ENCODE measurements around the gene SGMS1.
"Not testable (repeated sequence)": the region's sequence is repeated elsewhere in the genome, so short reads cannot be mapped to it uniquely, and the experiment has no call there.

The SGMS1 gene

DNA sequence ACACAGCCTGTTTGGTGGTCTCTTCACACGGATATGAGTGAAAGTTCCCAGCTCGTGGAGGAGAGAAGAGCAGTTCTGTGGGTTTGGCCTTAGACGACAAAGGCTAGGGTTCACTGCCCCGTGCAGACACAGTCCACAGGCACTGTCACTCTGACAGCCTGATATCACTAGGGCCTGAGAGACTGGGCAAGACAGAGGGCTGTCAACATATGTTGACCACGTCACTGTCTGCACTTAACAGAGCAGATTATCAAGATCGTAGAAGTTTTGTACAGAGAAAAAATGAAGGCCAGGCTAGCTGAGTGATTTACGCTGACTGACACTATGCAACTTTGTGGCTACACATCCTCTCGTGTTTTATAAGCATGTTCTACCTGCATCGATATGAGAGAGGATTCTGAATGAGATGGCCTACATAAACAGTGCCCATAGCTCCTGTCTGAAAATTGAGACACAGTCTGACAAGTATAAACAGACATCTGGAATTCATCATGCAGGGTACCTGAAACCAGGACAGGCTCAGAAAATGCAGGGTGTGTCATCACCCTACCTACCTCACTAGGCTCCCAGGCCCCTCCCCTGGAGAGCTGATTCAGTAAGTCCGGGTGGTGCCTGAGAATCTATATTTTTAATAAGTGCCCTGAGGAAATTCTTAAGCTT is 120.0 kb downstream of the SGMS1 start:
- Histone ChIP-seq H3K27ac (no peak overlapping the region), H3K4me1 (peaks cover 0 to 12% (median 0%) of the 10 kb centered on the region in 10 experiments; a peak in 8 of 20 replicates), H3K9ac (no peak overlapping the region), H3K4me3 (no peak overlapping the region), H3K9me3 (replicated peaks in 1 of 11) (peaks cover 0 to 3% (median 0%) of the 10 kb centered on the region in 11 experiments; a peak in 2 of 22 replicates), H3K4me2 (no peak overlapping the region), H3K36me3 (peaks cover 0 to 5% (median 0%) of the 10 kb centered on the region in 11 experiments; a peak in 2 of 22 replicates), H4K20me1 (peaks cover 0 to 19% (median 0%) of the 10 kb centered on the region in 11 experiments; a peak in 5 of 22 replicates), H3K27me3 (no peaks in the 10 kb centered on the region)
- TF ChIP-seq Cebpa-rat (IDR thresholded peaks at IDR 0.05): no peak

DNA sequence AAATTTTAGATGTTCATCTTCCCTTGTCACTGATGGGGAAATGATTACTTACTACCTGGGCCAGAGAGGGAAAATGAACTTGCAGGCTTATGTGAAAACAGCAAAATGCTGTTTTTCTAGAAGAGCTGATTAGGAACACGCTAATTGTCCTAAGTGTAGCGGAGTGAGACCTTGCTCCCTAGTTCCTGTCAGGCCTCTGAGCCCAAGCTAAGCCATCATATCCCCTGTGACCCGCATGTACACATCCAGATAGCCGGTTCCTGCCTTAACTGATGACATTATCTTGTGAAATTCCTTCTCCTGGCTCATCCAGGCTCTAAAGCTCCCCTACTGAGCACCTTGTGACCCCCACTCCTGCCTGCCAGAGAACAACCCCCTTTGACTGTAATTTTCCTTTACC is 120.6 kb downstream of the SGMS1 start:
- H3K27ac ChIP-seq; H3K4me3 ChIP-seq; H3K27me3 ChIP-seq; H3K4me2 ChIP-seq; H3K9ac ChIP-seq; H3K9me3 ChIP-seq (replicated peaks in 1 of 11); H3K36me3 ChIP-seq: not testable (repeated sequence)
- peaks cover 0 to 14% (median 2%) of the 10 kb centered on the region in 10 experiments; a peak in 14 of 20 replicates for H3K4me1 ChIP-seq
- peaks cover 0 to 19% (median 0%) of the 10 kb centered on the region in 11 experiments; a peak in 5 of 22 replicates for H4K20me1 ChIP-seq

DNA sequence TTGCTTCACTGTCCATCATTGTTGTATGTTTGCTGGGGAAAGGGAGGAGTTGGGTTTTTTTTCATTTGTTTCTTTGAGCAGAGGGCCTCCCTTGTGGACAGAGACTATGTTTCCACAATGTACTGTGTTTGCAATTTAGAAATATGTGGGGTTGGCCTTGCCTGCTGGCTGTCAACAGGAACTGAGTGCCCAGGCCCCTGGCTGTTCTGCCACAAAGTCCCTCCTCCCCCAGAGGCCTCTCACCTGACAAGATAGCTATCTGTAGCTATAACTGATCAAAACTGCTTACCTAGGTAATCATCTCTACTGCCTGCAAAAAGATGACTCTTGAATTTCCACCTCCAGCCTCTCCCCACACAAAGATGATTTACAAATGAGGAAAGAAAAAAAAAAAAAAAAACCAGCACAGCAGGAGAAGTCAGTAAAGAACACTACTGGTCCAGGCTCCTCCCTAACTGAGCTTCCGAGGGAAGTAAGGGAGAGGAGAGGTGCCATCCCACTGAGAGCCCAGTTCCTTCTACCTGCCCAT is 121.8 kb downstream of the SGMS1 start:
- peaks cover 0 to 9% (median 5%) of the 10 kb centered on the region in 11 experiments; a peak in 3 of 22 replicates for H3K9me3 ChIP-seq (replicated peaks in 1 of 11)
- peaks cover 0 to 13% (median 0%) of the 10 kb centered on the region in 11 experiments; a peak in 5 of 22 replicates for H4K20me1 ChIP-seq
- H3K4me2 ChIP-seq: peak overlapping the region in 2 of 11 experiments; percentile 14 to 28; a peak in 3 of 22 replicates
- no peak overlapping the region for H3K9ac ChIP-seq
- no peaks in the 10 kb centered on the region for H3K27me3 ChIP-seq
- H3K4me3 ChIP-seq: no peak overlapping the region
- H3K4me1 ChIP-seq: peaks cover 0 to 21% (median 12%) of the 10 kb centered on the region in 10 experiments; a peak in 19 of 20 replicates
- H3K36me3 ChIP-seq: peaks cover 0 to 5% (median 0%) of the 10 kb centered on the region in 11 experiments; a peak in 2 of 22 replicates
- H3K27ac ChIP-seq: no peak overlapping the region
- no peak for TF ChIP-seq Cebpa-rat (IDR thresholded peaks at IDR 0.05)

DNA sequence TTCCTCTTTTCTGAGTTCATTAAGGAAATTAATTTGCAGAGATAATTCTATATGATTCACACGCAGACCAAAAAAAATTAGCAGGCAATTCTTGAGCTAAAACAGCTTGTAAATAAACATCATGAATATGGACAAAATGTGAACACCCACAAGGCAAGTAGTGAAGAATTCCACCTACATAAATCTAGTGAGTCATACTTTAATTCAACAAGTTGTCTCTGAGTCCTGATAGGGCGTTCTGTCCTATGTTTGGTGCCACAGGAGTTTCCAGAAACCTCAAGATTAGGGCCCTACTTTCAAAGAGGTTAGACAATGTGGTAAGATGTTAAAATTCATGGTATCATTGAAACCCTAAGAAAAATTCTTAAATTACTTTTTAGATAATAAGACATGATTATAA is 122.3 kb downstream of the SGMS1 start:
- Histone ChIP-seq H3K27ac (no peak overlapping the region), H4K20me1 (peaks cover 0 to 8% (median 0%) of the 10 kb centered on the region in 11 experiments; a peak in 2 of 22 replicates), H3K4me2 (peak overlapping the region in 1 of 11 experiments; percentile 28; a peak in 2 of 22 replicates), H3K9ac (no peak overlapping the region), H3K4me1 (peaks cover 0 to 26% (median 17%) of the 10 kb centered on the region in 10 experiments; a peak in 19 of 20 replicates), H3K36me3 (peaks cover 0 to 5% (median 0%) of the 10 kb centered on the region in 11 experiments; a peak in 2 of 22 replicates), H3K4me3 (no peak overlapping the region), H3K27me3 (no peaks in the 10 kb centered on the region), H3K9me3 (replicated peaks in 1 of 11) (peaks cover 0 to 9% (median 5%) of the 10 kb centered on the region in 11 experiments; a peak in 3 of 22 replicates)
- TF ChIP-seq Cebpa-rat (IDR thresholded peaks at IDR 0.05): no peak

DNA sequence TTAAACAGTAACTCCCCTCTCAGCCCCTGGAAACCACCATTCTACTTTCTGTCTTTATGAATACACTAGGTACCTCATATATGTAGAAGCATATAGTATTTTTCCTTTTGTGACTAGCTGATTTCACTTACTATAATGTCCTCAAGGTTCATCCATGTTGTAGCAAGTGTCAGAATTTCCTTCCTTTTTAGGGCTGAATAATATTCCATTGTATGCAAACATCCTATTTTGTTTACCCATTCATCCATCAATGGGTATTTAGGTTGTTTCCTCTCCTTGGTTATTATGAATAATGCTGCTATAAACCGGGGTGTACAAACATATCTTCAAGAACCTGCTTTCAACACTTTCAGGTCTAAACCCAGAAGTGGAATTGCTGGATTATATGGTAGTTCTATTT is 125.3 kb downstream of the SGMS1 start:
- TF ChIP-seq Cebpa-rat (IDR thresholded peaks at IDR 0.05): no peak
- Histone ChIP-seq H4K20me1 (no peaks in the 10 kb centered on the region), H3K4me2 (peak overlapping the region in 3 of 11 experiments; percentile 41 to 70 (median 42); a peak in 4 of 22 replicates), H3K4me1 (peaks cover 0 to 35% (median 24%) of the 10 kb centered on the region in 10 experiments; a peak in 19 of 20 replicates), H3K9me3 (replicated peaks in 1 of 11) (peaks cover 0 to 19% (median 9%) of the 10 kb centered on the region in 11 experiments; a peak in 11 of 22 replicates), H3K27ac (no peak overlapping the region), H3K27me3 (no peaks in the 10 kb centered on the region), H3K36me3 (peaks cover 0 to 5% (median 0%) of the 10 kb centered on the region in 11 experiments; a peak in 2 of 22 replicates), H3K4me3 (no peak overlapping the region), H3K9ac (no peak overlapping the region)

DNA sequence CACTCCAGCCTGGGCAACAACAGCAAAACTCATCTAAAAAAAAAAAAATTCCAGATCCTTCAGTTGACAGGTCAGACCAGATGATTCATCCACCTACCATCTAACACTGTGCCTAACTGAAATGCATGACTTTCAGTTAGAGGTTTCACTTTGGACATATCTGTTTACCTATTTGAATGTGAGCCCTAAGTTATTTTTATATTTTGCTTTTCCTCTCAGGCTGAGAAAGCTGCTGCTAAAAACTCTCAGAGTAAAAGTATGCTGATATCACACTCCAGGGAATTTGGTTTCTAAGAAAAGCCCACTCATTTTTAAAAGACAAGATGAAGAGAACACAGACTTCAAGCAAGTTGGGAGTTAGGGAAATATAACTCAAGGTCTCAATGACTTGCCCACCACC is 126.0 kb downstream of the SGMS1 start:
- no peaks in the 10 kb centered on the region for H4K20me1 ChIP-seq
- TF ChIP-seq Cebpa-rat (IDR thresholded peaks at IDR 0.05): no peak
- peaks cover 1 to 23% (median 9%) of the 10 kb centered on the region in 11 experiments; a peak in 13 of 22 replicates for H3K9me3 ChIP-seq (replicated peaks in 1 of 11)
- H3K4me2 ChIP-seq: peak overlapping the region in 8 of 11 experiments; percentile 8 to 70 (median 30); a peak in 13 of 22 replicates
- no peak overlapping the region for H3K27ac ChIP-seq
- H3K4me1 ChIP-seq: peaks cover 0 to 35% (median 24%) of the 10 kb centered on the region in 10 experiments; a peak in 19 of 20 replicates
- no peak overlapping the region for H3K9ac ChIP-seq
- H3K4me3 ChIP-seq: 0 out of 20 replicates have a peak overlapping the region, but pooled peaks of 1 of the 10 experiments have one; percentile 13
- no peaks in the 10 kb centered on the region for H3K27me3 ChIP-seq
- peaks cover 0 to 5% (median 0%) of the 10 kb centered on the region in 11 experiments; a peak in 2 of 22 replicates for H3K36me3 ChIP-seq

DNA sequence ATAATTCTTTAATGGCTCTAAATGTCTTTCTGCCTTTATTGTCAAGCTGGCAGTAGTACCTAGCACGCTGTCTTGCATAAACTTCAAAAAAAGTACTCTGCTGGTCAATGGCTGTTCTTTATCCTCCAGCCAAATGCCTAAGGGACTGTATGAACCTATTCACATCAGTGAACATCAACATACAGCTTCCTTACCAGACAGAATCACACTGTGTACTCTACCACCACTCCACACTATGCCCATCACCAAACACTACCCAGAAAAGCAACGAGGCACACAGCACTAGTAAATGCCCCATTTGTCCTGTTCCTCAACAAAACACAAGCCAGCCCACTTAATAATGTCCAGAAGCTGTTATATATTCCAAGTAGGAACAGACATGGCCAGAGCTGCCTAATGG is 127.5 kb downstream of the SGMS1 start:
- no peak for TF ChIP-seq Cebpa-rat (IDR thresholded peaks at IDR 0.05)
- Histone ChIP-seq H3K9ac (no peak overlapping the region), H3K27me3 (no peaks in the 10 kb centered on the region), H4K20me1 (no peaks in the 10 kb centered on the region), H3K9me3 (replicated peaks in 1 of 11) (peaks cover 4 to 25% (median 13%) of the 10 kb centered on the region in 11 experiments; a peak in 15 of 22 replicates), H3K4me3 (no peak overlapping the region), H3K4me1 (peaks cover 0 to 29% (median 24%) of the 10 kb centered on the region in 10 experiments; a peak in 14 of 20 replicates), H3K36me3 (peaks cover 0 to 12% (median 0%) of the 10 kb centered on the region in 11 experiments; a peak in 3 of 22 replicates), H3K27ac (no peak overlapping the region), H3K4me2 (peak overlapping the region in 8 of 11 experiments; percentile 4 to 70 (median 24); a peak in 10 of 22 replicates)

DNA sequence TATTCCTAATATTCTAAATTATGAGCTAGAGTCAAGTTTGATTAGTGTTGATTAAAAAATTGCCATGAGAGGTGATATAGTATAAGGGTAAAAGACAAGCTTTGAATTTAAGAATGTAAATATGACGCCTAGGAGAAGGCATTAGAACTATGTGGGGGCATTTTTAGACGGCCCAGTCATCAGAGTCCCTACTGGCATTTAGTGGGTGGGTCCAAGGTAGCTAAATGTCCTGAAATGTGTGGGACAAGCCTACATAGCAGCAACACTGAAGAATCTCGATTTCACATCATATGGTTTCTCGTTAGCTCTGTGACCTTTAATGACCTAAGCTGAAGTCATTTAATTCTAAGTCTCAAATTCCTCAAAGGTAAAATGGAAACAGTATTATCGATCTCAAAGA is 133.5 kb downstream of the SGMS1 start:
- no peak overlapping the region for H3K4me3 ChIP-seq
- no peak overlapping the region for H3K9ac ChIP-seq
- H4K20me1 ChIP-seq: no peaks in the 10 kb centered on the region

DNA sequence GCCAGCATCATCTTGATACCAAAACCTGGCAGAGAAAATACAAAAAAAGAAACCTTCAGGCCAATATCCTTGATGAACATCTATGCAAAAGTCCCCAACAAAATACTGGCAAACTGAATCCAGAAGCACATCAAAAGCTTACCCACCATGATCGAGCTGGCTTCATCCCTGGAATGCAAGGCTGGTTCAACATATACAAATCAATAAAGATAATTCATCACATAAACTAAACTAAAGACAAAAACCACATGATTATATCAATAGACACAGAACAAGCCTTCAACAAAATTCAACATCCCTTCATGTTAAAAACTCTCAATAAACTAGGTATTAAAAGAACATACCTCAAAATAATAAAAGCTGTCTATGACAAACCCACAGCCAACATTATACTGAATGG is 139.2 kb downstream of the SGMS1 start:
- peaks cover 55 to 70% (median 61%) of the 10 kb centered on the region in 11 experiments for H3K9me3 ChIP-seq (replicated peaks in 1 of 11)
- not testable (repeated sequence) for H3K4me2 ChIP-seq
- H3K36me3 ChIP-seq: peaks cover 9 to 43% (median 14%) of the 10 kb centered on the region in 11 experiments; a peak in 15 of 22 replicates

More for the DNA sequence above, 133.5 kb downstream of the SGMS1 start:
- Histone ChIP-seq H3K4me1 (peaks cover 0 to 5% (median 0%) of the 10 kb centered on the region in 10 experiments; a peak in 3 of 20 replicates), H3K36me3 (peaks cover 0 to 9% (median 0%) of the 10 kb centered on the region in 11 experiments; a peak in 2 of 22 replicates), H3K27ac (no peak overlapping the region), H3K4me2 (no peak overlapping the region), H3K27me3 (no peaks in the 10 kb centered on the region), H3K9me3 (replicated peaks in 1 of 11) (peaks cover 10 to 31% (median 23%) of the 10 kb centered on the region in 11 experiments; a peak in 19 of 22 replicates)
- TF ChIP-seq Cebpa-rat (IDR thresholded peaks at IDR 0.05): no peak

More for the DNA sequence above, 139.2 kb downstream of the SGMS1 start:
- not testable (repeated sequence) for H3K9ac ChIP-seq, H4K20me1 ChIP-seq, H3K4me3 ChIP-seq, H3K4me1 ChIP-seq, H3K27me3 ChIP-seq, H3K27ac ChIP-seq

Measured in BLaER1 treated with 17β-estradiol and CSF1 and Interleukin-3, amounts not matched to agents 10 nM and 100 nM (cell line).